Muscle layer of colon (tissue), 2 donors: ENCODE measurements around the gene SHFL.

Source experiments
- H3K27ac ChIP-seq: one replicate; pipeline ENCODE4 v1.7.0; 2013; ENCODE audit warnings: low read depth, mild to moderate bottlenecking, low read length, moderate library complexity
- H3K27me3 ChIP-seq, 2 donors: one replicate each; pipeline ENCODE4 v1.7.0; 2013; ENCODE audit warnings: low read length in 2 of 2, mild to moderate bottlenecking in 2 of 2; ENCODE audit not compliant: insufficient read depth in 2 of 2, control insufficient read depth in 1 of 2
- H3K36me3 ChIP-seq: one replicate; pipeline ENCODE4 v1.7.0; 2013; ENCODE audit warnings: mild to moderate bottlenecking, low read length; ENCODE audit not compliant: insufficient read depth
- H3K4me1 ChIP-seq: one replicate; pipeline ENCODE4 v1.7.0; 2013; ENCODE audit warnings: mild to moderate bottlenecking, low read length; ENCODE audit not compliant: insufficient read depth
- H3K4me3 ChIP-seq, 2 donors: one replicate each; pipeline ENCODE4 v1.7.0; 2013; ENCODE audit warnings: low read length in 2 of 2, low read depth in 1 of 2, mild to moderate bottlenecking in 1 of 2, moderate library complexity in 1 of 2
- H3K9ac ChIP-seq: one replicate; pipeline ENCODE4 v1.7.0; 2013; ENCODE audit warnings: low read length
- H3K9me3 ChIP-seq: one replicate; pipeline ENCODE4 v1.7.0; 2013; ENCODE audit warnings: mild to moderate bottlenecking, low read length
- donor health status: abdominal sarcoma.
- donor health status: Adenocarcinoma of cecum.

SHFL gene

DNA sequence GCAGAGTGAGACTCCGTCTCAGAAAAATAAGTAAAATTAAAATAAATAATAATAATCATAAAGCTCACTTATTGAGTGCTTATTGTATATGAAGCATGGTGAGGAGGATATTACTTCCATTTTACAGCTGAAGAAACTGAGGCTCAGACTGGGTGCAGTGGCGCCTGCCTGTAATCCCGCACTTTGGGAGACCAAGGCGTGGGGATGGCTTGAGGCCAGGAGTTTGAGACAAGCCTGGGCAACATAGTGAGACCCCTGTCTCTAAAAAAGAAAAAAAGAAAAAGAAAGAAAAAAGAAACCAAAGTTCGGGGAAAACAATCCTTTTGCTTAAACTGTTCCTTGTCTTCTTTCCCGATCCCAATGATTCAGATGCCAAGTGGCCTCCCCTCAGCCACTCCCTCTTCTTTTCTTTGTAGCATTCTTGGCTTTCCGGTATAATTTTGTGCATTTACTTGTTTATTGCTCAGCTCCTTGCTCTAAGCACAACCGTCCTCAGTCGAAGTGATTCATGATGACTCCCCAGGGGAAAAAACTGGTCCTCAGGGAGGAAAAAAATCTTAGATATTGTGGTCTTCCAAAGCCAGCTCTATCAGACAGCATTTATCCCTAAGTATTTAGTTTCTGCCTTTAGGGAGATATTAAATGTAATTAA lies 34.5 kb downstream of the SHFL start:
- Histone ChIP-seq H3K9me3 (no peaks in the 10 kb centered on the region), H3K27ac (no peak overlapping the region), H3K36me3 (peaks cover 17% of the 10 kb centered on the region), H3K4me3 (no peak overlapping the region), H3K9ac (no peak overlapping the region), H3K27me3 (no peaks in the 10 kb centered on the region), H3K4me1 (peaks cover 7% of the 10 kb centered on the region)

DNA sequence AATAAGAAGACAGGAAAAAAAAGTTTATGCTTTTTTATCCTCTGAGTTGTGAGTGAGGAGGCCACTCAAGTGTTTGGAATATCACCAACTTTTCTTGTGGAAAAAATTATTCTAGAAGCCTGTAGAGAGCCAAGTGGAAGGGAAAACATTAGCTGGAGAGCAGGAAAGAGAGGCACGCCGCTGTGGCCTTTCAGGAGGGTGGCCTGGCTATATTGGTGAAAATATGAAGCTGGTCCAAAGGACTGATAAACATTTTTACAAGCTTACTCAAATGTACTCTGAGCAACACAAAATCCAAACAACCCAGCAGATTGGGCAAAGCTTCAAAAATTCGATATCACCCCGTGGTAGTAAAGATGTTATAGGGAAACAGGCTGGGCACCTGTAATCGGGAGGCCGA lies 35.9 kb downstream of the SHFL start:
- peaks cover 7% of the 10 kb centered on the region for H3K4me1 ChIP-seq
- no peaks in the 10 kb centered on the region for H3K9me3 ChIP-seq
- no peak overlapping the region for H3K4me3 ChIP-seq
- H3K36me3 ChIP-seq, result peaks cover 4% of the 10 kb centered on the region
- H3K27ac ChIP-seq, result no peak overlapping the region
- no peaks in the 10 kb centered on the region for H3K27me3 ChIP-seq
- no peak overlapping the region for H3K9ac ChIP-seq

- Histone ChIP-seq H3K27me3 (no peaks in the 10 kb centered on the region), H3K4me3 (no peak overlapping the region), H3K9ac (no peak overlapping the region), H3K36me3 (no peaks in the 10 kb centered on the region), H3K27ac (no peak overlapping the region), H3K4me1 (no peaks in the 10 kb centered on the region), H3K9me3 (no peaks in the 10 kb centered on the region)
Measured at GRCh38 chr19:10124429-10124828, 38.3 kb downstream of the SHFL start.

- no peak overlapping the region for H3K27ac ChIP-seq
- no peak overlapping the region for H3K4me3 ChIP-seq
- H3K4me1 ChIP-seq, result no peaks in the 10 kb centered on the region
- no peaks in the 10 kb centered on the region for H3K36me3 ChIP-seq
- no peak overlapping the region for H3K9ac ChIP-seq
- no peaks in the 10 kb centered on the region for H3K27me3 ChIP-seq
- H3K9me3 ChIP-seq, result no peaks in the 10 kb centered on the region
Measured at GRCh38 chr19:10126213-10126639, 40.1 kb downstream of the SHFL start.

- Histone ChIP-seq H3K4me3 (no peak overlapping the region), H3K4me1 (no peaks in the 10 kb centered on the region), H3K36me3 (peaks cover 17% of the 10 kb centered on the region), H3K27me3 (no peaks in the 10 kb centered on the region), H3K27ac (no peak overlapping the region), H3K9me3 (no peaks in the 10 kb centered on the region), H3K9ac (no peak overlapping the region)
Measured at GRCh38 chr19:10132905-10133304, 46.8 kb downstream of the SHFL start.

DNA sequence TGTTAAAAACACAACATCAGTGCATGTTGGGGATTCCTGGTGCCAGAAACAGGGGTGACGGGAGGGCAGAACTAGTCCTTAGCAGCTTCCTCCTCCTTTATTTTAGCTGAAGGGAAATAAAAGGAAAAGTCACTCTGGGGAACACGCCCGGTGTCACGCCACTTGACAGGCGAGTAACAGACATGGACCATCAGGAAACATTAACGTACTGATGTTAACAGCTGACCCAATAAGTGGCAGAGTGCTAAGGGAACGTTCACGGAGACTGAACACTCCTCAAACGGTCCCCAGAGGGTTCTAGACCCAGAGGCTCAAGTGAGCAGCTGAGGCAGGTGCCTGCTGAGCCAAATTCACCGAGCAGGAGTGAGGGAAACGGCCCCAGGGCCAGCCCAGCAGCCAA lies 47.5 kb downstream of the SHFL start:
- Histone ChIP-seq H3K9ac (no peak overlapping the region), H3K27ac (no peak overlapping the region), H3K9me3 (no peaks in the 10 kb centered on the region), H3K4me1 (no peaks in the 10 kb centered on the region), H3K4me3 (no peak overlapping the region), H3K36me3 (peaks cover 20% of the 10 kb centered on the region), H3K27me3 (no peaks in the 10 kb centered on the region)

DNA sequence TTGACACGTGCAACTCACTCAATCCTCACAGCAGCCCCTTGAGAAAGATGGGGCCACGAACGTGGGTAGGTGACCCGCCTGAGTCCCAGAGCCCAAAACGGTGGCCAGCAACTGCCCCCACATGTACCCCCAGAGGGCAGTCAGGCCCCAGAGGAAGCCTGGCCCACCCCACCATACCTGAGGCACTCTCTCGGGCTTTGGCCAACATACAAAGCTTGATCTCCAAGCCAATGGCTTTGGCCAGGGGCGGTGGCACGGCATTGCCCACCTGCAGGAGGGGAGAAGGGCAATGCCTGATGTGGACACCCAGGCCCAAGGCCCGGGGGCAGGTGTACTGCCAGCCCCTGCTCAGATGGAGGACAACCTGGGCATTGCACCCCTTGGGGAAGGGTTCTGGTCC lies 47.9 kb downstream of the SHFL start:
- no peaks in the 10 kb centered on the region for H3K27me3 ChIP-seq
- H3K36me3 ChIP-seq, result peaks cover 20% of the 10 kb centered on the region

GRCh38 chr19:10135551-10136334 lies 49.6 kb downstream of the SHFL start:
- no peaks in the 10 kb centered on the region for H3K27me3 ChIP-seq
- H3K4me3 ChIP-seq, result no peak overlapping the region
- H3K4me1 ChIP-seq, result no peaks in the 10 kb centered on the region
- H3K36me3 ChIP-seq, result peaks cover 23% of the 10 kb centered on the region
- H3K9ac ChIP-seq, result no peak overlapping the region
- no peaks in the 10 kb centered on the region for H3K9me3 ChIP-seq
- no peak overlapping the region for H3K27ac ChIP-seq

More for the DNA sequence above, 47.9 kb downstream of the SHFL start:
- H3K9me3 ChIP-seq, result no peaks in the 10 kb centered on the region
- H3K9ac ChIP-seq, result no peak overlapping the region
- H3K27ac ChIP-seq, result no peak overlapping the region
- no peak overlapping the region for H3K4me3 ChIP-seq
- H3K4me1 ChIP-seq, result no peaks in the 10 kb centered on the region

- H3K9ac ChIP-seq, result no peak overlapping the region
- no peaks in the 10 kb centered on the region for H3K27me3 ChIP-seq
- no peak overlapping the region for H3K4me3 ChIP-seq
- no peak overlapping the region for H3K27ac ChIP-seq
- no peaks in the 10 kb centered on the region for H3K4me1 ChIP-seq
- peaks cover 35% of the 10 kb centered on the region for H3K36me3 ChIP-seq
- H3K9me3 ChIP-seq, result no peaks in the 10 kb centered on the region
Measured at GRCh38 chr19:10136936-10137335, 50.8 kb downstream of the SHFL start.

- Histone ChIP-seq H3K4me3 (no peak overlapping the region), H3K4me1 (no peaks in the 10 kb centered on the region), H3K27me3 (no peaks in the 10 kb centered on the region), H3K36me3 (peaks cover 43% of the 10 kb centered on the region), H3K27ac (no peak overlapping the region), H3K9ac (no peak overlapping the region), H3K9me3 (no peaks in the 10 kb centered on the region)
Measured at GRCh38 chr19:10137751-10138682, 51.9 kb downstream of the SHFL start.
